GM12892 (cell line): ENCODE data around the gene SYT14.
"Not testable (repeated sequence)": the region's sequence is repeated elsewhere in the genome, so short reads cannot be mapped to it uniquely, and the experiment has no call there.

Source experiments
- POLR2A ChIP-seq: IDR thresholded peaks from 2 replicates; pipeline ENCODE4 v1.6.1; 2011; ENCODE audit warnings: low read depth, low read length, control low read depth
- POLR2AphosphoS5 ChIP-seq: IDR thresholded peaks from 2 replicates; pipeline ENCODE4 v1.6.1; 2011; ENCODE audit warnings: low read depth, low read length, control low read depth

DNA sequence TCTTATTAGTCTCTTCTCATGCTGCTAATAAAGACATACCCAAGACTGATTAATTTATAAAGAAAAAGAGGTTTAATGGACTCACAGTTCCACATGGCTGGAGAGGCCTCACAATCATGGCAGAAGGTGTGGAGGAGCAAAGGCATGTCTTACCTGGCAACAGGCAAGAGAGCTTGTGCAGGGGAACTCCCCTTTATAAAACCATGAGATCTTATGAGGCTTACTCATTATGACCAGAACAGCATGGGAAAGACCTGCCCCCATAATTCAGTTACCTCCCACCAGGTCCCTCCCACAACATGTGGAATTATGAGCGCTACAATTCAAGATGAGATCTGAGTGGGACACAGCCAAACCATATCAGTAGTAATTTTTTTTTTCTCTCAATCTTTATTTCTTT, 33.2 kb upstream of the SYT14 start:
- not testable (repeated sequence) for TF ChIP-seq POLR2A, POLR2AphosphoS5
